ENCODE data around the gene PPP1R16B.
A peak's percentile ranks its signal among the peaks of the same experiment; 100 is the strongest.
"Not testable (repeated sequence)": the region's sequence is repeated elsewhere in the genome, so short reads cannot be mapped to it uniquely, and the experiment has no call there.

PPP1R16B gene

DNA sequence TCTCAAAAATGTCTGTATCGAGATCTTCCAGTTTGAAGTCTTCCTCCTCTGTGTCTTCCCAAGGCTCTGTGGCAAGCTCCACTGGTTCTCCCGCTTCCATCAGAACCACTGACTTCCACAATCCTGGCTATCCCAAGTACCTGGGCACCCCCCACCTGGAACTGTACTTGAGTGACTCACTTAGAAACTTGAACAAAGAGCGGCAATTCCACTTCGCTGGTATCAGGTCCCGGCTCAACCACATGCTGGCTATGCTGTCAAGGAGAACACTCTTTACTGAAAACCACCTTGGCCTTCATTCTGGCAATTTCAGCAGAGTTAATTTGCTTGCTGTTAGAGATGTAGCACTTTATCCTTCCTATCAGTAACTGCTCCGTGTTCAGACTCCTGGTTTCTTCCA, 146.7 kb downstream of the PPP1R16B start:
- TF ChIP-seq CTCF (conservative IDR thresholded peaks at IDR 0.05): no peak
- H3K27ac ChIP-seq: no peak overlapping the region

- no peak for TF ChIP-seq CTCF (conservative IDR thresholded peaks at IDR 0.05)
- H3K27ac ChIP-seq: no peak overlapping the region
Measured at GRCh38 chr20:38953630-38954340, 148.3 kb downstream of the PPP1R16B start.

GRCh38 chr20:38957235-38957876, 151.9 kb downstream of the PPP1R16B start:
- no peak overlapping the region for H3K27ac ChIP-seq

DNA sequence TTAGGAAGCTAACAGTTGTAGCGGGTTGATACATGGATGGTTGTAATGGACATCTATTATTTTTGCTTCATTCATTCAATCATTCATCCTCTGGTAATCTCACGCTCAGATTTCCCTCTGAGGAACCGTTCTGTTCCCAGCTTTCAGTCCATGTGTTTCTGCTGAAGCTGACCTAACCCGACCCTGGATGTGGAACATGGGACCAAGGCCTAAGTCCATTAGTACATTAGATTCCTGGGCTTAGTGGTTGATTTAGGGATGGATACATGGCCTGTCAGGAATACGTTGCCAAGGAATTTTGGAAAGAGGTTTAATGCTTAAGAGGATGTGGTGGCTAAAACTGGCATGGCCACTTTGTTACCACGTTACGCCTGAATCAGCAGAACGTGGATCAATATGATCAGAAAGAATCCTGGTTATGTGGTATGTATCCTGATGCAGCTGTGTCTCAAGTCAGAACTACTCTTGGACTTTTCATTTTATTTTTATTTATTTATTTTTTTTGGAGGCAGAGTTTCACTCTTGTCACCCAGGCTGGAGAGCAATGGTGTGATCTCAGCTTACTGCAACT, 152.5 kb downstream of the PPP1R16B start:
- no peak for TF ChIP-seq CTCF (conservative IDR thresholded peaks at IDR 0.05)

More at GRCh38 chr20:38957235-38957876, 151.9 kb downstream of the PPP1R16B start:
- TF ChIP-seq CTCF (conservative IDR thresholded peaks at IDR 0.05): no peak

DNA sequence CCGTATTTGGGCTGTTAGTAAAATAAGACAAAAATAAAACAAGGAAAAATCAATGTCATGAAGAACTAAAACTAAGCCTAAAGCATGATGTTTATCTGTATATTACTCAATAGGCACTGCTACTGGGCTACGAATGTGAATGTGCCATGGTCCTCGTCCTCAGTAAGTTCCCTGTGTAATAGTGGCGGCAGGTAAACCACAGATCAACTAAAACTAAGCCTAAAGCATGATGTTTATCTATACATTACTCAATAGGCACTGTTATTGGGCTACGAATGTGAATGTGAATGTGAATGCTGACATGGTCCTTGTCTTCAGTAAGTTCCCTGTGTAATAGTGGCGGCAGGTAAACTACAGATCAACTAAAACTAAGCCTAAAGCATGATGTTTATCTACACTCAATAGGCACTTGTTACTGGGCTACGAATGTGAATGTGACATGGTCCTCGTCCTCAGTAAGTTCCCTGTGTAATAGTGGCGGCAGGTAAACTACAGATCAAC, 154.7 kb downstream of the PPP1R16B start:
- not testable (repeated sequence) for H3K27ac ChIP-seq

More for the DNA sequence above, 152.5 kb downstream of the PPP1R16B start:
- no peak overlapping the region for H3K27ac ChIP-seq

GRCh38 chr20:38961530-38962043, 156.1 kb downstream of the PPP1R16B start:
- peak overlapping the region; percentile 84 for H3K27ac ChIP-seq
- TF ChIP-seq CTCF (conservative IDR thresholded peaks at IDR 0.05): no peak

DNA sequence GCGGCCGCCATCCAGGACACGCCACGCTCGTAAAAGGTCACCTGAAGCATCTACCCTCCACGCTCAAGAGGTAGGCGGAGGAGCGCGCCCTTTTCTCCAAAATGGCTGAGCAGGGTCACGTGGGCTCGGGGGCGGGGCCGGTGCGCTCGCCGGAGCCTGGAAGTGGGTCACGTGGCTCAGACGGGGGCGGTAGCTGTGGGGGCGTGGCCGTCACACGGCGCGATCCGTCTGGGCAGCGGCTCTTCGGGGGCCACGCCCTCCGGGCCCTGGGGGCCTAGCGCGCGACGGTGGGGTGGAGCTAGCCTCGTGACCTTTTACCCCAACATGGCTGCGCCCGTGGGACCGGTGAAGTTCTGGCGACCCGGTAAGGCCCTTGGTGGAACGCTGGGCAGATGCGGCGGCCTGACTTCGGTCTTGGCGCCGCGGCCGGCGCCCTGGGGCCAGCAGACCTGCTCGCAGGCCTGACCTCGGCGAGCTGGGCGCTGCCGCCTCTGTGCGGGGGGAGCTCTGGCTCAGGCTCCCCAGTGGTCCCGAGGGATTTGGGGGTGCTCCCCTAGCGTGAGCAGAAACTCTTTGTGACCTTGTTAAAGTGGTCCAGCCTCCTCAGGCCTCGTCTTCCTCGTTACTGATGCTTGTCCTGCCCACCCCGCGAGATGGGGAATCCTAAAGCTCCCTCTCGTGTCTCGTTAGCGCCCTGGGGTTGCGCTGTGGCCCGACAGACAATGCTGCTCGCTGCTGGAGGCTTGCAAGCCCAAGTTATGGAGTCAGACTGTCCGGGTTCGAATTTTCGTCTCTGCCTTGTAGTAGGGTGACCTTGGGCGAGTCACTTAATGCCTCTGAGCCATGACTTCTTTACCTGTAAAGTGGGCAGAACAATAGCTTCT, 156.8 kb downstream of the PPP1R16B start, which contains the start of gene DHX35:
Gene DHX35 (plus strand): TSS at position 301 of the 884 bp plus-strand sequence. CDS start 24 bp downstream, at position 325.
- peak within 1 kb of the TSS; percentile 84 for H3K27ac ChIP-seq
- peak; percentile 46; the same call in 1 of the 2 replicates for TF ChIP-seq CTCF (conservative IDR thresholded peaks at IDR 0.05)

All from VCaP (cell line).